Osteocyte (in vitro differentiated cells): ENCODE results near the gene GSE1. TPM values are rescaled to one million over a fixed set of nuclear protein-coding genes. Genes with fewer than 3 reads are reported as not detected.

ENCODE experiments used
- DNase-seq: peaks from one replicate; pipeline ENCODE4 v3.0.0; 2021; ENCODE audit warnings: mixed read lengths; ENCODE audit not compliant: unreplicated experiment; ENCODE audit errors: extremely low spot score
- H3K27ac Mint-ChIP-seq: one replicate; pipeline ENCODE4 v1.8.0; 2021; ENCODE audit warnings: mild to moderate bottlenecking, mixed read lengths; ENCODE audit not compliant: unreplicated experiment
- H3K27me3 Mint-ChIP-seq: one replicate; pipeline ENCODE4 v1.8.0; 2021; ENCODE audit warnings: mixed read lengths; ENCODE audit not compliant: unreplicated experiment
- H3K36me3 Mint-ChIP-seq: one replicate; pipeline ENCODE4 v1.8.0; 2021; ENCODE audit warnings: mixed read lengths; ENCODE audit not compliant: unreplicated experiment
- H3K4me1 Mint-ChIP-seq: one replicate; pipeline ENCODE4 v1.8.0; 2021; ENCODE audit warnings: mixed read lengths; ENCODE audit not compliant: unreplicated experiment
- H3K4me3 Mint-ChIP-seq: one replicate; pipeline ENCODE4 v1.8.0; 2021; ENCODE audit warnings: mild to moderate bottlenecking, moderate library complexity, mixed read lengths; ENCODE audit not compliant: unreplicated experiment
- H3K9me3 Mint-ChIP-seq: one replicate; pipeline ENCODE4 v1.8.0; 2021; ENCODE audit warnings: mixed read lengths; ENCODE audit not compliant: unreplicated experiment
- CTCF ChIP-seq: fragments of 200-600 bp; sonication (generic); IDR thresholded peaks from 2 replicates; pipeline ENCODE4 v1.5.0; 2021; ENCODE audit warnings: antibody characterized with exemption, mild to moderate bottlenecking, moderate library complexity
- total RNA-seq: library from RNA; stranded (reverse); gene quantifications from 2 replicates; pipeline ENCODE4 v1.2.1, GENCODE V29; 2021

GSE1 gene
- total RNA-seq, 1 donor from 2014 or later: 64.1 TPM

- Mint-ChIP-seq H3K9me3 (no peaks in the 10 kb centered on the region), H3K27me3 (no peaks in the 10 kb centered on the region), H3K27ac (no peak overlapping the region), H3K36me3 (no peaks in the 10 kb centered on the region), H3K4me1 (peaks cover 51% of the 10 kb centered on the region), H3K4me3 (no peak overlapping the region)
- TF ChIP-seq CTCF: no peak
- no peak for DNase-seq
Observed at GRCh38 chr16:85607796-85608514, 5.2 kb upstream of the GSE1 start.

GRCh38 chr16:85608515-85608885 lies 4.6 kb upstream of the GSE1 start:
- DNase-seq: no peak
- Mint-ChIP-seq H3K27ac (no peak overlapping the region), H3K9me3 (no peaks in the 10 kb centered on the region), H3K36me3 (no peaks in the 10 kb centered on the region), H3K27me3 (no peaks in the 10 kb centered on the region), H3K4me1 (peaks cover 46% of the 10 kb centered on the region), H3K4me3 (no peak overlapping the region)
- no peak for TF ChIP-seq CTCF

- Mint-ChIP-seq H3K27me3 (no peaks in the 10 kb centered on the region), H3K4me3 (no peak overlapping the region), H3K27ac (no peak overlapping the region), H3K36me3 (no peaks in the 10 kb centered on the region), H3K4me1 (peaks cover 44% of the 10 kb centered on the region), H3K9me3 (no peaks in the 10 kb centered on the region)
- DNase-seq: no peak
- no peak for TF ChIP-seq CTCF
Observed at GRCh38 chr16:85608887-85609286, 4.2 kb upstream of the GSE1 start.

- H3K27ac Mint-ChIP-seq: no peak overlapping the region
- TF ChIP-seq CTCF: no peak
- no peaks in the 10 kb centered on the region for H3K36me3 Mint-ChIP-seq
- no peak for DNase-seq
- peaks cover 45% of the 10 kb centered on the region for H3K4me1 Mint-ChIP-seq
- no peaks in the 10 kb centered on the region for H3K27me3 Mint-ChIP-seq
- no peaks in the 10 kb centered on the region for H3K9me3 Mint-ChIP-seq
- no peak overlapping the region for H3K4me3 Mint-ChIP-seq
Observed at GRCh38 chr16:85609539-85609938, 3.6 kb upstream of the GSE1 start.

- Mint-ChIP-seq H3K4me1 (peaks cover 45% of the 10 kb centered on the region), H3K9me3 (no peaks in the 10 kb centered on the region), H3K4me3 (no peak overlapping the region), H3K36me3 (no peaks in the 10 kb centered on the region), H3K27me3 (no peaks in the 10 kb centered on the region), H3K27ac (no peak overlapping the region)
- TF ChIP-seq CTCF: no peak
- DNase-seq: no peak
Observed at GRCh38 chr16:85610059-85610445, 3.1 kb upstream of the GSE1 start.
